ENCODE data around the gene DLX1.

DLX1 gene

GRCh38 chr2:172088245-172089004 lies 3.1 kb downstream of the DLX1 start:
- DNase-seq: no peak

GRCh38 chr2:172089005-172089504 lies 3.7 kb downstream of the DLX1 start:
- DNase-seq: no peak

GRCh38 chr2:172089633-172090032 lies 4.3 kb downstream of the DLX1 start:
- DNase-seq: no peak

GRCh38 chr2:172090044-172090961 lies 5.0 kb downstream of the DLX1 start:
- no peak for DNase-seq

GRCh38 chr2:172091000-172091641 lies 5.8 kb downstream of the DLX1 start:
- DNase-seq: no peak

GRCh38 chr2:172091761-172092566 lies 6.7 kb downstream of the DLX1 start:
- DNase-seq: no peak

- no peak for DNase-seq
Measured at GRCh38 chr2:172092716-172093415, 7.6 kb downstream of the DLX1 start.

GRCh38 chr2:172093416-172094293 lies 8.3 kb downstream of the DLX1 start:
- DNase-seq: no peak

GRCh38 chr2:172094294-172095145 lies 9.2 kb downstream of the DLX1 start:
- DNase-seq: no peak

- DNase-seq: no peak
Measured at GRCh38 chr2:172095146-172095904, 10.0 kb downstream of the DLX1 start.

GRCh38 chr2:172095905-172096625 lies 10.8 kb downstream of the DLX1 start:
- peak; percentile 36 for DNase-seq

- DNase-seq: peak; percentile 61
Measured at GRCh38 chr2:172096626-172097547, 11.6 kb downstream of the DLX1 start.

GRCh38 chr2:172097557-172098131 lies 12.3 kb downstream of the DLX1 start:
- peak; percentile 69 for DNase-seq

- DNase-seq: no peak
Measured at GRCh38 chr2:172098287-172098649, 13.0 kb downstream of the DLX1 start.

GRCh38 chr2:172098650-172099471 lies 13.6 kb downstream of the DLX1 start:
- DNase-seq: no peak

All from NCI-H1694 (cell line).